ENCODE results near the gene RPL37.
"Not testable (repeated sequence)": the region's sequence is repeated elsewhere in the genome, so short reads cannot be mapped to it uniquely, and the experiment has no call there.

GRCh38 chr5:40786664-40787063 lies 48.4 kb downstream of the RPL37 start:
- TF ChIP-seq, protein P1, sequence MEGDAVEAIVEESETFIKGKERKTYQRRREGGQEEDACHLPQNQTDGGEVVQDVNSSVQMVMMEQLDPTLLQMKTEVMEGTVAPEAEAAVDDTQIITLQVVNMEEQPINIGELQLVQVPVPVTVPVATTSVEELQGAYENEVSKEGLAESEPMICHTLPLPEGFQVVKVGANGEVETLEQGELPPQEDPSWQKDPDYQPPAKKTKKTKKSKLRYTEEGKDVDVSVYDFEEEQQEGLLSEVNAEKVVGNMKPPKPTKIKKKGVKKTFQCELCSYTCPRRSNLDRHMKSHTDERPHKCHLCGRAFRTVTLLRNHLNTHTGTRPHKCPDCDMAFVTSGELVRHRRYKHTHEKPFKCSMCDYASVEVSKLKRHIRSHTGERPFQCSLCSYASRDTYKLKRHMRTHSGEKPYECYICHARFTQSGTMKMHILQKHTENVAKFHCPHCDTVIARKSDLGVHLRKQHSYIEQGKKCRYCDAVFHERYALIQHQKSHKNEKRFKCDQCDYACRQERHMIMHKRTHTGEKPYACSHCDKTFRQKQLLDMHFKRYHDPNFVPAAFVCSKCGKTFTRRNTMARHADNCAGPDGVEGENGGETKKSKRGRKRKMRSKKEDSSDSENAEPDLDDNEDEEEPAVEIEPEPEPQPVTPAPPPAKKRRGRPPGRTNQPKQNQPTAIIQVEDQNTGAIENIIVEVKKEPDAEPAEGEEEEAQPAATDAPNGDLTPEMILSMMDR (IDR thresholded peaks at IDR 0.05 in 4 of 5, conservative IDR thresholded peaks at IDR 0.05 in 1 of 5), result not testable (repeated sequence)
- not testable (repeated sequence) for TF ChIP-seq POLR2A (IDR thresholded peaks at IDR 0.05)

Measured in gastrocnemius medialis (tissue), 4 donors.